Loucy (cell line): ENCODE measurements around the gene UBQLN1.

Experiments used
- H2AFZ ChIP-seq: fragments of 200-600 bp; sonication (generic); 2 replicates; pipeline ENCODE4 v1.6.0; 2016; ENCODE audit warnings: antibody characterized with exemption, mild to moderate bottlenecking, low read length, moderate library complexity
- H3F3A ChIP-seq: fragments of 200-600 bp; 2 replicates; pipeline ENCODE4 v1.6.0; 2016; ENCODE audit warnings: antibody characterized with exemption, low read depth, mild to moderate bottlenecking
- H3K27me3 ChIP-seq: fragments of 200-600 bp; sonication (generic); 2 replicates; pipeline ENCODE4 v1.6.1; 2014; ENCODE audit warnings: low read length, mild to moderate bottlenecking; ENCODE audit not compliant: insufficient read depth, poor library complexity, severe bottlenecking
- H3K36me3 ChIP-seq: fragments of 200-600 bp; sonication (generic); 2 replicates; pipeline ENCODE4 v1.6.1; 2016; ENCODE audit warnings: low read length; ENCODE audit not compliant: insufficient read depth
- H3K4me1 ChIP-seq: fragments of 200-600 bp; sonication (generic); 2 replicates; pipeline ENCODE4 v1.5.1; 2014; ENCODE audit warnings: low read length, mild to moderate bottlenecking; ENCODE audit not compliant: insufficient read depth, poor library complexity, severe bottlenecking
- H3K4me2 ChIP-seq: fragments of 200-600 bp; sonication (generic); 2 replicates; pipeline ENCODE4 v1.6.0; 2014; ENCODE audit warnings: antibody characterized with exemption, low read length, low read depth, mild to moderate bottlenecking; ENCODE audit not compliant: poor library complexity, severe bottlenecking
- H3K4me3 ChIP-seq: fragments of 200-600 bp; sonication (generic); 2 replicates; pipeline ENCODE4 v1.5.1; 2014; ENCODE audit warnings: low read length, mild to moderate bottlenecking, mixed read lengths; ENCODE audit not compliant: poor library complexity, severe bottlenecking
- H3K79me2 ChIP-seq: fragments of 200-600 bp; sonication (generic); 2 replicates; pipeline ENCODE4 v1.6.1; 2014; ENCODE audit warnings: low read length; ENCODE audit not compliant: insufficient read depth
- H3K9ac ChIP-seq: fragments of 200-600 bp; sonication (generic); 2 replicates; pipeline ENCODE4 v1.6.0; 2014; ENCODE audit warnings: mild to moderate bottlenecking, low read depth, low read length, moderate library complexity; ENCODE audit not compliant: poor library complexity, severe bottlenecking
- H3K9me2 ChIP-seq: fragments of 200-600 bp; sonication (generic); replicated peaks from 2 replicates; pipeline ENCODE4 v1.6.1; 2016; ENCODE audit warnings: low read depth, low read length, mixed read lengths
- H3K9me3 ChIP-seq: fragments of 200-600 bp; sonication (generic); 2 replicates; pipeline ENCODE4 v1.6.1; 2014; ENCODE audit warnings: mild to moderate bottlenecking, antibody characterized with exemption, low read length, low read depth; ENCODE audit not compliant: insufficient read depth
- H4K20me1 ChIP-seq: fragments of 200-600 bp; sonication (generic); 2 replicates; pipeline ENCODE4 v1.6.0; 2014; ENCODE audit warnings: antibody characterized with exemption, low read length, mild to moderate bottlenecking; ENCODE audit not compliant: insufficient read depth, poor library complexity, severe bottlenecking
- CTCF ChIP-seq: fragments of 200-600 bp; sonication (generic); conservative IDR thresholded peaks from 2 replicates; pipeline ENCODE4 v1.5.1; 2014; ENCODE audit warnings: mild to moderate bottlenecking, antibody characterized with exemption, low read length
- EZH2phosphoT487 ChIP-seq: fragments of 200-600 bp; IDR thresholded peaks from 2 replicates; pipeline ENCODE4 v1.6.1; 2018; ENCODE audit warnings: antibody characterized with exemption, mild to moderate bottlenecking, moderate library complexity, borderline replicate concordance

UBQLN1 gene

GRCh38 chr9:83722726-83723495, 15.2 kb upstream of the UBQLN1 start:
- Histone ChIP-seq H3K79me2 (no peaks in the 10 kb centered on the region), H3K4me1 (no peaks in the 10 kb centered on the region), H4K20me1 (no peaks in the 10 kb centered on the region), H3K4me3 (no peak overlapping the region), H3K27me3 (no peaks in the 10 kb centered on the region), H3K36me3 (no peaks in the 10 kb centered on the region), H3K9ac (no peak overlapping the region), H2AFZ (no peak overlapping the region), H3K4me2 (no peak overlapping the region), H3K9me3 (no peaks in the 10 kb centered on the region; the same call in 1 of the 2 replicates), H3F3A (no peaks in the 10 kb centered on the region), H3K9me2 (no peaks in the 10 kb centered on the region)
- no peak for TF ChIP-seq CTCF

- Histone ChIP-seq H3F3A (no peaks in the 10 kb centered on the region), H2AFZ (no peak overlapping the region), H4K20me1 (no peaks in the 10 kb centered on the region), H3K9me2 (no peaks in the 10 kb centered on the region), H3K36me3 (no peaks in the 10 kb centered on the region), H3K4me3 (no peak overlapping the region), H3K4me2 (no peak overlapping the region), H3K79me2 (no peaks in the 10 kb centered on the region), H3K4me1 (no peaks in the 10 kb centered on the region), H3K27me3 (no peaks in the 10 kb centered on the region), H3K9me3 (no peaks in the 10 kb centered on the region; the same call in 1 of the 2 replicates), H3K9ac (no peak overlapping the region)
- TF ChIP-seq EZH2phosphoT487 (no peak), CTCF (no peak)
Observed at GRCh38 chr9:83721509-83721908, 13.8 kb upstream of the UBQLN1 start.

GRCh38 chr9:83715794-83716193, 8.0 kb upstream of the UBQLN1 start:
- H3K9ac ChIP-seq = no peak overlapping the region
- H3K27me3 ChIP-seq = no peaks in the 10 kb centered on the region
- H3K4me3 ChIP-seq = no peak overlapping the region
- H3F3A ChIP-seq = no peaks in the 10 kb centered on the region
- no peaks in the 10 kb centered on the region for H3K79me2 ChIP-seq
- no peaks in the 10 kb centered on the region for H3K4me1 ChIP-seq
- no peaks in the 10 kb centered on the region for H3K36me3 ChIP-seq
- H3K9me3 ChIP-seq = no peaks in the 10 kb centered on the region
- no peaks in the 10 kb centered on the region for H4K20me1 ChIP-seq
- H3K9me2 ChIP-seq = no peaks in the 10 kb centered on the region
- H2AFZ ChIP-seq = no peak overlapping the region
- H3K4me2 ChIP-seq = no peak overlapping the region
- TF ChIP-seq EZH2phosphoT487 = no peak
- TF ChIP-seq CTCF = no peak
